Epithelial cell of proximal tubule (primary cell): ENCODE measurements around the gene GOLGA3. TPM values are rescaled to one million over a fixed set of nuclear protein-coding genes. Genes with fewer than 3 reads are reported as not detected.
"Not testable (repeated sequence)": the region's sequence is repeated elsewhere in the genome, so short reads cannot be mapped to it uniquely, and the experiment has no call there.

Source experiments
- DNase-seq: peaks from one replicate; pipeline ENCODE4 v3.0.0-alpha.2; 2011; ENCODE audit warnings: low read depth
- H3K4me3 ChIP-seq: 2 replicates; pipeline ENCODE4 v1.5.1; 2011; ENCODE audit warnings: low read depth, mild to moderate bottlenecking, low read length
- CTCF ChIP-seq: conservative IDR thresholded peaks from 2 replicates; pipeline ENCODE4 v1.5.1; 2012; ENCODE audit warnings: low read depth, mild to moderate bottlenecking, low read length
- total RNA-seq: library from RNA; depleted of rRNA; stranded (reverse); fragments of >200 nt; gene quantifications from 2 replicates; pipeline ENCODE4 v1.2.3, GENCODE V29; 2015

Gene GOLGA3
- total RNA-seq, 1 donor from 2014 or later = 46.0 TPM

- no peak for DNase-seq
- TF ChIP-seq CTCF = no peak
These were observed 23.8 kb upstream of the GOLGA3 start for GRCh38 chr12:132852496-132852895.

GRCh38 chr12:132851465-132851864 is 22.8 kb upstream of the GOLGA3 start:
- no peak for TF ChIP-seq CTCF
- no peak for DNase-seq
- no peak overlapping the region for H3K4me3 ChIP-seq

More at GRCh38 chr12:132852496-132852895, 23.8 kb upstream of the GOLGA3 start:
- H3K4me3 ChIP-seq = no peak overlapping the region

- DNase-seq = no peak
- H3K4me3 ChIP-seq = no peak overlapping the region
- no peak for TF ChIP-seq CTCF
These were observed 21.6 kb upstream of the GOLGA3 start for GRCh38 chr12:132850291-132850690.

- no peak for TF ChIP-seq CTCF
- H3K4me3 ChIP-seq = no peak overlapping the region
- DNase-seq = no peak
These were observed 19.9 kb upstream of the GOLGA3 start for GRCh38 chr12:132848521-132848920.

- no peak for DNase-seq
- H3K4me3 ChIP-seq = no peak overlapping the region
- no peak for TF ChIP-seq CTCF
These were observed 19.0 kb upstream of the GOLGA3 start for GRCh38 chr12:132847363-132848356.

GRCh38 chr12:132844681-132845080 is 16.0 kb upstream of the GOLGA3 start:
- DNase-seq, H3K4me3 ChIP-seq: not testable (repeated sequence)

- DNase-seq = no peak
- no peak for TF ChIP-seq CTCF
- no peak overlapping the region for H3K4me3 ChIP-seq
These were observed 13.9 kb upstream of the GOLGA3 start for GRCh38 chr12:132842449-132843045.
